HEK293 (cell line): Measurements from ENCODE around the gene TMPRSS4.

Experiments used
- CTCF ChIA-PET: fragments of 350-600 bp; formaldehyde crosslinking; extraction: SDS; loops from one replicate; lab custom pipeline; 2021; ENCODE audit warnings: antibody characterized with exemption; lab: Yijun Ruan, JAX
- POLR2A ChIA-PET: fragments of 300-600 bp; formaldehyde crosslinking; extraction: SDS; loops from one replicate; lab custom pipeline; 2020; ENCODE audit warnings: antibody characterized with exemption, inconsistent platforms; lab: Yijun Ruan, JAX
- H3K27ac ChIP-seq: fragments of 200-500 bp; sonication (Bioruptor generic); 2 replicates; pipeline ENCODE4 v1.5.1; 2014; ENCODE audit warnings: low read depth, low read length, control low read depth, inconsistent platforms; ENCODE audit errors: extremely low read depth
- H3K36me3 ChIP-seq, 2 experiments: fragments of 200-500 bp in 1 of 2; sonication (Bioruptor generic) in 1 of 2; 1 replicate in 1 of 2; 2 replicates in 1 of 2; pipeline ENCODE4 v1.5.1; 2014 to 2017; ENCODE audit warnings: inconsistent platforms in 2 of 2, low read length in 2 of 2; ENCODE audit not compliant: control insufficient read depth in 2 of 2, insufficient read depth in 1 of 2
- H3K4me1 ChIP-seq: fragments of 200-500 bp; sonication (Bioruptor generic); 2 replicates; pipeline ENCODE4 v1.5.1; 2014; ENCODE audit warnings: mild to moderate bottlenecking, low read length, inconsistent platforms; ENCODE audit not compliant: control insufficient read depth, insufficient read depth
- H3K4me3 ChIP-seq: 2 replicates; pipeline ENCODE4 v1.5.1; 2011; ENCODE audit warnings: low read depth, mild to moderate bottlenecking, control low read depth, low read length, moderate library complexity
- H3K9me3 ChIP-seq: fragments of 200-500 bp; sonication (Bioruptor generic); 2 replicates; pipeline ENCODE4 v1.5.1; 2014; ENCODE audit warnings: low read depth, low read length, inconsistent platforms; ENCODE audit not compliant: control insufficient read depth, insufficient read depth
- ATF2 ChIP-seq: fragments of 450-650 bp; formaldehyde crosslinking; IDR thresholded peaks from 2 replicates; pipeline ENCODE4 v1.5.1; 2016; ENCODE audit warnings: missing biosample characterization, missing genetic modification characterization, low read depth
- BCL11B ChIP-seq: fragments of 450-650 bp; formaldehyde crosslinking; IDR thresholded peaks from 2 replicates; pipeline ENCODE4 v1.5.1; 2016; ENCODE audit warnings: low read depth, missing biosample characterization, missing genetic modification characterization
- EGR2 ChIP-seq: fragments of 450-650 bp; formaldehyde crosslinking; IDR thresholded peaks from 2 replicates; pipeline ENCODE4 v1.5.1; 2016; ENCODE audit warnings: low read depth, missing biosample characterization, missing genetic modification characterization
- FEZF1 ChIP-seq: fragments of 450-650 bp; formaldehyde crosslinking; IDR thresholded peaks from 2 replicates; pipeline ENCODE4 v1.5.1; 2016; ENCODE audit warnings: missing biosample characterization, missing genetic modification characterization
- GLI2 ChIP-seq: fragments of 450-650 bp; formaldehyde crosslinking; IDR thresholded peaks from 2 replicates; pipeline ENCODE4; 2017; ENCODE audit warnings: missing biosample characterization, missing genetic modification characterization, low read depth, borderline replicate concordance
- MEIS1 ChIP-seq: sonication (generic); formaldehyde crosslinking; IDR thresholded peaks from 2 replicates; pipeline ENCODE4 v1.8.1; 2022; ENCODE audit warnings: missing genetic modification reagents, mild to moderate bottlenecking, borderline replicate concordance
- PATZ1 ChIP-seq: fragments of 450-650 bp; formaldehyde crosslinking; IDR thresholded peaks from 2 replicates; pipeline ENCODE4 v1.5.1; 2016; ENCODE audit warnings: missing biosample characterization, missing genetic modification characterization
- PRDM4 ChIP-seq: fragments of 450-650 bp; formaldehyde crosslinking; IDR thresholded peaks from 2 replicates; pipeline ENCODE4 v1.5.1; 2017; ENCODE audit warnings: missing biosample characterization, missing genetic modification characterization
- SALL2 ChIP-seq: fragments of 450-650 bp; formaldehyde crosslinking; IDR thresholded peaks from 2 replicates; pipeline ENCODE4 v1.5.0; 2017; ENCODE audit warnings: missing biosample characterization, mild to moderate bottlenecking, missing genetic modification characterization, borderline replicate concordance
- SP2 ChIP-seq: fragments of 450-650 bp; formaldehyde crosslinking; IDR thresholded peaks from 2 replicates; pipeline ENCODE4 v1.5.1; 2016; ENCODE audit warnings: missing biosample characterization, missing genetic modification characterization
- ZBTB1 ChIP-seq: fragments of 450-650 bp; formaldehyde crosslinking; IDR thresholded peaks from 2 replicates; pipeline ENCODE4 v1.5.1; 2016; ENCODE audit warnings: missing biosample characterization, missing genetic modification characterization
- ZNF112 ChIP-seq: fragments of 450-650 bp; formaldehyde crosslinking; IDR thresholded peaks from 2 replicates; pipeline ENCODE4 v1.5.0; 2017; ENCODE audit warnings: missing biosample characterization, missing genetic modification characterization
- ZNF114 ChIP-seq: fragments of 450-650 bp; formaldehyde crosslinking; IDR thresholded peaks from 2 replicates; pipeline ENCODE4 v1.5.0; 2017; ENCODE audit warnings: missing biosample characterization, missing genetic modification characterization
- ZNF2 ChIP-seq: fragments of 450-650 bp; formaldehyde crosslinking; IDR thresholded peaks from 2 replicates; pipeline ENCODE4 v1.5.1; 2016; ENCODE audit warnings: missing biosample characterization, missing genetic modification characterization
- ZNF202 ChIP-seq: fragments of 450-650 bp; formaldehyde crosslinking; IDR thresholded peaks from 2 replicates; pipeline ENCODE4 v1.5.1; 2016; ENCODE audit warnings: missing biosample characterization, missing genetic modification characterization, borderline replicate concordance
- ZNF211 ChIP-seq: fragments of 450-650 bp; formaldehyde crosslinking; IDR thresholded peaks from 2 replicates; pipeline ENCODE4 v1.5.1; 2016; ENCODE audit warnings: low read depth, missing biosample characterization, missing genetic modification characterization
- ZNF302 ChIP-seq: fragments of 450-650 bp; formaldehyde crosslinking; IDR thresholded peaks from 2 replicates; pipeline ENCODE4 v1.5.1; 2016; ENCODE audit warnings: missing biosample characterization, missing genetic modification characterization, low read depth
- ZNF394 ChIP-seq: fragments of 450-650 bp; formaldehyde crosslinking; IDR thresholded peaks from 2 replicates; pipeline ENCODE4 v1.5.1; 2016; ENCODE audit warnings: missing biosample characterization, missing genetic modification characterization, mild to moderate bottlenecking, moderate library complexity, borderline replicate concordance
- ZNF423 ChIP-seq: fragments of 450-650 bp; formaldehyde crosslinking; IDR thresholded peaks from 2 replicates; pipeline ENCODE4 v1.5.1; 2016; ENCODE audit warnings: missing biosample characterization, missing genetic modification characterization
- ZNF521 ChIP-seq: fragments of 450-650 bp; formaldehyde crosslinking; IDR thresholded peaks from 2 replicates; pipeline ENCODE4 v1.5.1; 2017; ENCODE audit warnings: missing biosample characterization, mild to moderate bottlenecking, missing genetic modification characterization
- ZNF561 ChIP-seq: fragments of 450-650 bp; IDR thresholded peaks from 2 replicates; pipeline ENCODE4 v1.5.1; 2018; ENCODE audit warnings: missing biosample characterization, missing genetic modification characterization, borderline replicate concordance
- ZNF830 ChIP-seq: fragments of 450-650 bp; IDR thresholded peaks from 2 replicates; pipeline ENCODE4 v1.5.0; 2018; ENCODE audit warnings: missing biosample characterization, missing genetic modification characterization, low read depth, mild to moderate bottlenecking, moderate library complexity
- ZNF837 ChIP-seq: fragments of 450-650 bp; formaldehyde crosslinking; IDR thresholded peaks from 2 replicates; pipeline ENCODE4 v1.5.1; 2016; ENCODE audit warnings: missing biosample characterization, missing genetic modification characterization

The TMPRSS4 gene

GRCh38 chr11:118068206-118068944, 8.5 kb upstream of the TMPRSS4 start (continued):
- TF ChIP-seq ZNF561 (tag by site-specific recombination), result no peak
- TF ChIP-seq BCL11B (tag by site-specific recombination), result no peak
- TF ChIP-seq PRDM4, result no peak
- TF ChIP-seq ZNF112, result no peak
- TF ChIP-seq ZBTB1 (tag by site-specific recombination), result no peak
- no peak for TF ChIP-seq ZNF202 (tag by site-specific recombination)
- no peak for TF ChIP-seq PATZ1 (tag by site-specific recombination)
- no peak for TF ChIP-seq ZNF114 (tag by site-specific recombination)
- TF ChIP-seq, all 188 proteins: peak for 0

- TF ChIP-seq SALL2 (no peak), GLI2 (tag by site-specific recombination) (no peak), MEIS1 (CRISPR knock-in tag) (no peak), ZNF394 (tag by site-specific recombination) (no peak), ZNF211 (tag by site-specific recombination) (no peak), ZNF837 (tag by site-specific recombination) (no peak), ZNF423 (tag by site-specific recombination) (no peak), ZNF521 (no peak), SP2 (tag by site-specific recombination) (no peak), ZNF2 (tag by site-specific recombination) (no peak)
- Histone ChIP-seq H3K27ac (no peak overlapping the region), H3K4me3 (no peak overlapping the region), H3K9me3 (no peaks in the 10 kb centered on the region), H3K4me1 (no peaks in the 10 kb centered on the region), H3K36me3 (no peaks in the 10 kb centered on the region)
- ChIA-PET CTCF (no interaction called here), POLR2A (no interaction called here)
Measured at GRCh38 chr11:118068945-118069612, 7.8 kb upstream of the TMPRSS4 start.

- H3K36me3 ChIP-seq, result no peaks in the 10 kb centered on the region
- POLR2A ChIA-PET, result no interaction called here
- H3K27ac ChIP-seq, result no peak overlapping the region
- no peaks in the 10 kb centered on the region for H3K9me3 ChIP-seq
- CTCF ChIA-PET, result interaction anchor here (0.6 to 1.6 kb wide), 4 partner anchors 11 to 328 kb away, joined by 3 to 7 read pairs (median 3); no protein-coding TSS in a partner anchor
- H3K4me3 ChIP-seq, result no peak overlapping the region
- no peaks in the 10 kb centered on the region for H3K4me1 ChIP-seq
- TF ChIP-seq ZNF302 (no peak), PATZ1 (tag by site-specific recombination) (no peak), ATF2 (no peak), FEZF1 (no peak), EGR2 (no peak), ZNF830 (tag by site-specific recombination) (no peak)
Measured at GRCh38 chr11:118071416-118072030, 5.4 kb upstream of the TMPRSS4 start.
